22Rv1 (cell line): ENCODE results near the gene MAN1C1.

Experiments
- CTCF ChIP-seq: fragments of 450-650 bp; IDR thresholded peaks from 2 replicates; pipeline ENCODE4 v1.5.1; 2017; ENCODE audit warnings: mild to moderate bottlenecking
- ZFX ChIP-seq: fragments of 450-650 bp; IDR thresholded peaks from 2 replicates; pipeline ENCODE4 v1.6.1; 2017; ENCODE audit warnings: antibody characterized with exemption, borderline replicate concordance

DNA sequence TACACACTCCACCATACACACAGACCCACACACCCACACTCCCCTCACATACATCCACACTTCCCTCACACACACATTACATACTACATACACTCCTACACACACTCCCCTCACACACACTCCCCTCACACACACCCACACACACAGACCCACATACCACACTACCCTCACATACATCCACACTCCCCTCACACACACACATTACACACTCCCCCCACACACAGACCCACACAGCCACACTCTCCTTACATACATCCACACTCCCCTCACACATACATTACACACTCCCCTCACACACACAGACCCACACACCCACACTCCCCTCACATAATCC, 150.8 kb downstream of the MAN1C1 start:
- TF ChIP-seq CTCF = no peak
- TF ChIP-seq ZFX = no peak
